ENCODE results near the gene DYNC2I2. TPM values are rescaled to one million over a fixed set of nuclear protein-coding genes. Genes with fewer than 3 reads are reported as not detected.
A peak's percentile ranks its signal among the peaks of the same experiment; 100 is the strongest.

DYNC2I2 gene
- total and polyA plus RNA-seq, 2 donors from 2014 or later: 76.6 to 98.6 TPM

- intact Hi-C loops (cut with DNase I): no loop called here
- H3K9me3 ChIP-seq (ENCODE audit: control insufficient read depth in 2 of 3, insufficient read depth in 1 of 3, low read length in 3 of 3): no peaks in the 10 kb centered on the region
Measured at GRCh38 chr9:128657344-128657704, 677 bp upstream of the DYNC2I2 start.

GRCh38 chr9:128654481-128654880 lies 2.2 kb downstream of the DYNC2I2 start:
- Histone ChIP-seq H3K36me3 (ENCODE audit: control insufficient read depth in 2 of 3, insufficient read depth in 3 of 3, low read length in 3 of 3) (no peaks in the 10 kb centered on the region), H3K9me3 (ENCODE audit: control insufficient read depth in 2 of 3, insufficient read depth in 1 of 3, low read length in 3 of 3) (no peaks in the 10 kb centered on the region), H3K9ac (ENCODE audit: low read length in 3 of 3) (no peak overlapping the region), H3K27me3 (ENCODE audit: control insufficient read depth, insufficient read depth, low read length) (no peaks in the 10 kb centered on the region), H3K27ac (ENCODE audit: low read depth in 2 of 2, low read length in 2 of 2) (no peak overlapping the region), H3K4me1 (ENCODE audit: control insufficient read depth in 2 of 3, insufficient read depth in 2 of 3, low read depth in 1 of 3, low read length in 3 of 3) (no peaks in the 10 kb centered on the region), H3K4me3 (ENCODE audit: low read length in 3 of 3) (no peak overlapping the region)
- no peak for FAIRE-seq
- DNase-seq: no peak
- intact Hi-C loops (cut with DNase I): no loop called here
- TF ChIP-seq CTCF (IDR thresholded peaks at IDR 0.05; ENCODE audit: borderline replicate concordance, extremely low read depth, insufficient read depth): no peak

More at GRCh38 chr9:128657344-128657704, 677 bp upstream of the DYNC2I2 start:
- no peak for FAIRE-seq
- TF ChIP-seq CTCF (IDR thresholded peaks at IDR 0.05; ENCODE audit: borderline replicate concordance, extremely low read depth, insufficient read depth): no peak
- Histone ChIP-seq H3K9ac (ENCODE audit: low read length in 3 of 3) (peak overlapping the region; percentile 57 to 96 (median 91)), H3K27ac (ENCODE audit: low read depth in 2 of 2, low read length in 2 of 2) (peak overlapping the region; percentile 100), H3K27me3 (ENCODE audit: control insufficient read depth, insufficient read depth, low read length) (no peaks in the 10 kb centered on the region), H3K36me3 (ENCODE audit: control insufficient read depth in 2 of 3, insufficient read depth in 3 of 3, low read length in 3 of 3) (no peaks in the 10 kb centered on the region), H3K4me1 (ENCODE audit: control insufficient read depth in 2 of 3, insufficient read depth in 2 of 3, low read depth in 1 of 3, low read length in 3 of 3) (no peaks in the 10 kb centered on the region), H3K4me3 (ENCODE audit: low read length in 3 of 3) (peak overlapping the region in 2 of 3 donors; percentile 74 to 81)
- no peak for DNase-seq

GRCh38 chr9:128653908-128654307 lies 2.7 kb downstream of the DYNC2I2 start:
- no peaks in the 10 kb centered on the region for H3K36me3 ChIP-seq (ENCODE audit: control insufficient read depth in 2 of 3, insufficient read depth in 3 of 3, low read length in 3 of 3)

More at GRCh38 chr9:128653908-128654307, 2.7 kb downstream of the DYNC2I2 start:
- Histone ChIP-seq H3K27ac (ENCODE audit: low read depth in 2 of 2, low read length in 2 of 2) (no peak overlapping the region), H3K27me3 (ENCODE audit: control insufficient read depth, insufficient read depth, low read length) (no peaks in the 10 kb centered on the region), H3K9ac (ENCODE audit: low read length in 3 of 3) (no peak overlapping the region), H3K4me3 (ENCODE audit: low read length in 3 of 3) (no peak overlapping the region), H3K9me3 (ENCODE audit: control insufficient read depth in 2 of 3, insufficient read depth in 1 of 3, low read length in 3 of 3) (no peaks in the 10 kb centered on the region), H3K4me1 (ENCODE audit: control insufficient read depth in 2 of 3, insufficient read depth in 2 of 3, low read depth in 1 of 3, low read length in 3 of 3) (no peaks in the 10 kb centered on the region)
- no peak for DNase-seq
- FAIRE-seq: no peak
- intact Hi-C loops (cut with DNase I): no loop called here
- TF ChIP-seq CTCF (IDR thresholded peaks at IDR 0.05; ENCODE audit: borderline replicate concordance, extremely low read depth, insufficient read depth): no peak
